ENCODE data around the gene SPDYE16.
"Not testable (repeated sequence)": the region's sequence is repeated elsewhere in the genome, so short reads cannot be mapped to it uniquely, and the experiment has no call there.

DNA sequence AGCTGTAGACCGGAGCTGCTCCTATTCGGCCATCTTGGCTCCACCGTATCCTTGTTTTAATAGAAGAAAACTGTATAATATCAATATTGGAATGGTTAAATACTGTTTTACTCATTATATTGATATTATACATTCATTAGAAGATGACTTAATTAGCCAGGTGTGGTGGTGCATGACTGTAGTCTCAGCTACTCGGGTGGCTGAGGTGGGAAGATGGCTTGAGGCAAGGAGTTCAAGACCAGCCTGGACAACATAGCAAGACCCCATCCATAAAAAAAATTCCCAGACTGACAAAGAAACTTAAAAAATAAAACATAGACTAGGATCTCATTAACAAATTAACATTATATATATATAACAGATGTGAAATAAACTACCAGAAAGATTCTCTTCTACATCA, 24.2 kb upstream of the SPDYE16 start:
- TF ChIP-seq EZH2 (IDR thresholded peaks at IDR 0.05; ENCODE audit: insufficient read depth, poor library complexity, severe bottlenecking); EZH2phosphoT487 (IDR thresholded peaks at IDR 0.05; ENCODE audit: insufficient read depth, low read depth): not testable (repeated sequence)

Data from GM23248 (cell line).